AG10803 (cell line): ENCODE data around the gene MAGEA9.
"Not testable (repeated sequence)": the region's sequence is repeated elsewhere in the genome, so short reads cannot be mapped to it uniquely, and the experiment has no call there.

Experiments used
- DNase-seq: peaks from one replicate; pipeline ENCODE4 v3.0.0; 2010; ENCODE audit warnings: low read depth
- H3K4me3 ChIP-seq: 2 replicates; pipeline ENCODE4 v1.5.1; 2011; ENCODE audit warnings: mild to moderate bottlenecking, low read length, control low read depth
- TF ChIP-seq, protein P1 (sequence below): conservative IDR thresholded peaks from 2 replicates; pipeline ENCODE4 v1.5.1; 2011; ENCODE audit warnings: mild to moderate bottlenecking, low read length, control low read depth, inconsistent platforms

MAGEA9 gene, protein sequence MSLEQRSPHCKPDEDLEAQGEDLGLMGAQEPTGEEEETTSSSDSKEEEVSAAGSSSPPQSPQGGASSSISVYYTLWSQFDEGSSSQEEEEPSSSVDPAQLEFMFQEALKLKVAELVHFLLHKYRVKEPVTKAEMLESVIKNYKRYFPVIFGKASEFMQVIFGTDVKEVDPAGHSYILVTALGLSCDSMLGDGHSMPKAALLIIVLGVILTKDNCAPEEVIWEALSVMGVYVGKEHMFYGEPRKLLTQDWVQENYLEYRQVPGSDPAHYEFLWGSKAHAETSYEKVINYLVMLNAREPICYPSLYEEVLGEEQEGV

DNA sequence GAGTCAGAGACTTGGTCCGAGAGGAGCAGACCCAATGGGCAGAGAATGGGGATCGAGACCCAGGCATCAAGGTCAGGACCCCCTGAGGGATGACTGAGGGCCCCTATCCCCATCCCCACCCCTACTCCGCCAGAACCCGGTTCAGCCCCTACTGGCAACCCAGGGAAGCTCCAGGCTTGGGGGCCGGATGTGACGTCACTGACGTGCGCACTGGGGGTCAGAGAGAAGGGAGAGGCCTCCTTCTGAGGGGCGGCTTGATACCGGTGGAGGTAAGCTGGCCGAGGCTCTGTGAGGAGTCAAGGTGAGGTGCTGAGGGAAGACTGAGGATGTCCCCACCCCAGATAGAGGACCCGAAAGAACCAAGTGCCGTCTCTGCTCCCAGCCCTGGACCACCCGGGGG, at the start of gene MAGEA9:
TSS of gene MAGEA9 (plus strand) at position 204 of the 400 bp plus-strand sequence. CDS start 4,281 bp downstream, outside the sequence.
- H3K4me3 ChIP-seq, DNase-seq: not testable (repeated sequence)

DNA sequence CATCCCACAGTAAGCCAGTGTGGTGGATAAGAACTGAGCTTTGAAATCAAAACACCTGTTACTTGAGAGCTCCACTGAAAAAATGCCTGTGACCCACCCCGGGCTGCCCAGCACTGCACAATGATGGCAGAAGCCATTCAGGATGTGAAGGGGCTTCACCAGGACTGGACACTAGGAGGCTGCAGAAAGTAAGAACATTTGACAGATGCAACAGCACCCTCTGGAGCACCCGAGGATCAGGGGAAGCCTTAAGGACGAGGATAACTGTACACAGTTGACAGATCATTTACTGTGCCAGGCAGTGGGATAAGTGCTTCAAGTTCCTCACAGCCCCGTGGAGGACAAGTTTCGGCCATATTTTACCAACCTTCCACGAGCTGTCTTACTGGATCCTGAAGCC, 39.5 kb upstream of the MAGEA9 start:
- not testable (repeated sequence) for DNase-seq, H3K4me3 ChIP-seq

DNA sequence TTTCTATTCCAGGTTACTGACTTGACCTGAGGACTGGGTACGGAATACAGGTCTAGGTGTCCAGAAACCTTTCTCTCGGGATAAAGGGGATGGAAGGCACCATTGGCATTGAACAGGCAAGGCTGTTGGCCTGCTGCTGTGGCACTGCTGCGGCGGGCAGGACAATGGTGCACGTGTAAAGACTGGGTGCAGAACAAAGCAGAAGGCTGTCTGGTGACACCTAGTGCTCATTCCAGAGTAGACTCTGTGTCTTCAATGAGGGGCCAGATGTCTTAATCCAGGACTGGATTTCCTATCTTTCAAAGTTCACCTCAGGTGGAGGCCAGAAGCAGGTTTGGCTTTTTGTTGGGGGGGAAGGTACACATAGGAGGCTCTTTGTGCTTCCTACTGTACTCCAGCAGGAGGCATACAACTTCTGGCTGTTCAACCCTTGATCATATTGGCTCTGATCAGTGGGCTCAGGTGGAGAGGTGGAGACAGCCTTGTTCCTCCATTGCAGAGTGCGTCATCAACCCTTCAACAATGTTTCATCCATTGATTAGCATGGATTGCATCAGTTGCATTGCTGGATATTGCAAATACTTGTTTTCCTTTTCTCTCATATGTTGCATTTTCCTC, 35.2 kb upstream of the MAGEA9 start:
- not testable (repeated sequence) for DNase-seq, H3K4me3 ChIP-seq

DNA sequence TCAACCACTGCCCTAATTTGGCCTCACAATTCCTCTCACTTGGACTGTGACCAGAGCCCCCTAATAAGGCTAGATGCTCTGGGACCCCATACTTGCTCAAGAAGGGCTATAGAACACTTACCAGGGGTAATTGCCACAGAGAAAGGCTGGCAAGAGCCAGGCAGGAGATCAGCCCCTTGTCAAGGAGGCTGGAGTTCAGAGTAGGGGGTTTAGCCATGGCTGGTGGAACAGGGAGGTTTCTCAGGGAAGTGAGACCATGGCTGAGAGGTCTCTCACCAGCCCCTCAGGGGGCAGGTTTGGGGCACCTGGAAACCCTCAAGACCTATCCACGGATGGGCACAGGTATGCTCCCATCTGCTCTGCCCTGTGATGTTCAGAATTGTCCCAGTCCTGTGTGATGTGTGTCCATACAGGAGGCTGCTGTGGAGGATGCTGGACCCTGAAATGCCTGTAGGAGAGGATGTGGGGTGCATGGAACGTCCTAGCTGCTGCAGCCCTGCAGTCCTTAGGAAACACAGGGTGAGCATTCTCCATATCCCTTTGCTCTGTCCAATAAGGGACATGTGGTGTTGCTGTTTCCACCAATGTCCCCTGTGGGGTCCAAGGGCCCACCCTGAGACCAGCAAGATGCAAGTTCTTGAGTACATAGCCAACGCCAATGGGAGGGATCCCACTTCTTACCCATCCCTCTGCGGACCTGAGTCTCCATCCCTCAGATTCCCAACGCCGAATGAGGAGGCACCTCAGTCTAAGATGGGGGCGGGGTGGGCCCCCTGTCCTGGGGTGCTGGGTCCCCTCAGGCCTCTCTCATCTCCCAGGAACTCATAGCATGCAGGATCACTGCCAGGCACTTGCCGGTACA, 24.3 kb upstream of the MAGEA9 start:
- TF ChIP-seq, protein P1, sequence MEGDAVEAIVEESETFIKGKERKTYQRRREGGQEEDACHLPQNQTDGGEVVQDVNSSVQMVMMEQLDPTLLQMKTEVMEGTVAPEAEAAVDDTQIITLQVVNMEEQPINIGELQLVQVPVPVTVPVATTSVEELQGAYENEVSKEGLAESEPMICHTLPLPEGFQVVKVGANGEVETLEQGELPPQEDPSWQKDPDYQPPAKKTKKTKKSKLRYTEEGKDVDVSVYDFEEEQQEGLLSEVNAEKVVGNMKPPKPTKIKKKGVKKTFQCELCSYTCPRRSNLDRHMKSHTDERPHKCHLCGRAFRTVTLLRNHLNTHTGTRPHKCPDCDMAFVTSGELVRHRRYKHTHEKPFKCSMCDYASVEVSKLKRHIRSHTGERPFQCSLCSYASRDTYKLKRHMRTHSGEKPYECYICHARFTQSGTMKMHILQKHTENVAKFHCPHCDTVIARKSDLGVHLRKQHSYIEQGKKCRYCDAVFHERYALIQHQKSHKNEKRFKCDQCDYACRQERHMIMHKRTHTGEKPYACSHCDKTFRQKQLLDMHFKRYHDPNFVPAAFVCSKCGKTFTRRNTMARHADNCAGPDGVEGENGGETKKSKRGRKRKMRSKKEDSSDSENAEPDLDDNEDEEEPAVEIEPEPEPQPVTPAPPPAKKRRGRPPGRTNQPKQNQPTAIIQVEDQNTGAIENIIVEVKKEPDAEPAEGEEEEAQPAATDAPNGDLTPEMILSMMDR, result no peak
- H3K4me3 ChIP-seq, result no peak overlapping the region
- no peak for DNase-seq

DNA sequence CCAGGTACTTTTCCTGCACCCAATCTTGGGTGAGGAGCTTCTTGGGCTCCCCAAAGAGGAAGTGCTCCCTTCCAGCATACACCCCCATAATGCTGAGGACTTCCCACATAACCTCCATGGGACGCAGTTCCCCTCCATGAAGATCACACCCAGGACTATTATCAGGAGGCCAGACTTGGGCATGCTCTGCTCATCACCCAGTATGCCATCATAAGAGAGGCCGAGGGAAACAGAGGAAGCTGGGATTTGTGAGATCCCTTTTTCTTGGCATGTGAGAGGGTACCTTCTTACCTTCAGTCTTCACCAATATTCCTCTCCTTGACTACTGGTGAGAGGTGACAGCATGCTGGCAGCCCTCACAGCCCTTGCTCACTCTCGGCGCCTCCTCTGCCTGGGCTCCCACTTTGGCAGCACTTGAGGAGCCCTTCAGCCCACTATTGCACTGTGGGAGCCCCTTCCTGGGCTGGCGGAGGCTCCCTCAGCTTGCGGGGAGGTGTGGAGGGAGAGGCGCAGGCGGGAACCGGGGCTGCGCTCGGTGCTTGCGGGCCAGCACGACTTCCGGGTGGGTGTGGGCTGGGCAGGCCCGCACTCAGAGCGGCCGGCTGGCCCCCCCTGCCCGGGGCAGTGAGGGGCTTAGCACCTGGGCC, 23.5 kb upstream of the MAGEA9 start:
- DNase-seq, result no peak
- no peak overlapping the region for H3K4me3 ChIP-seq
- TF ChIP-seq, protein P1, result no peak

DNA sequence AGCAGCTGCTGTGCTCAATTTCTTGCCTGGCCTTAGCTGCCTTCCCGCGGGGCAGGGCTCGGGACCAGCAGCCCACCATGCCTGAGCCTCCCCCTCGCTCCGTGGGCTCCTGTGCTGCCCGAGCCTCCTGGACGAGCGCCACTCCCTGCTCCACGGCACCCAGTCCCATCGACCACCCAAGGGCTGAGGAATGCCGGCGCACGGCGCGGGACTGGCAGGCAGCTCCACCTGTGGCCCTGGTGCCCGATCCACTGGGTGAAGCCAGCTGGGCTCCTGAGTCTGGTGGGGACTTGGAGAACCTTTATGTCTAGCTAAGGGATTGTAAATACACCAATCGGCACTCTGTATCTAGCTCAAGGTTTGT, 23.0 kb upstream of the MAGEA9 start:
- not testable (repeated sequence) for H3K4me3 ChIP-seq, DNase-seq

DNA sequence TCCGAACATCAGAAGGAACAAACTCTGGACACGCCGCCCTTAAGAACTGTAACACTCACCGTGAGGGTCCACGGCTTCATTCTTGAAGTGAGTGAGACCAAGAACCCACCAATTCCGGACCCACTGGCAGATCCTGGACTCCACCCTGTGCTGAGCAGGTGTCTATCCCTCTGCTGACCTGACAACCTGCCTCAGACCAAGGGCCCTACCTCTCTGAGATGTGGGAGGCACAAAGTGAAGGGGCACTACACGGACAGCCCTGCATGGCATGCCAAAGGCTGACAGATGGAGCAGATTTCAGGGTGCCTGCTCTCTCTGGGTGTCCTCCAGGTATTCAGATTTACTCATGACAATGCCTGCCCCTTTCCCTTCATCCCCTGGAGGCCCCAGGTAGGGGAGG, 21.9 kb upstream of the MAGEA9 start:
- no peak overlapping the region for H3K4me3 ChIP-seq
- DNase-seq, result no peak
- TF ChIP-seq, protein P1, result no peak

DNA sequence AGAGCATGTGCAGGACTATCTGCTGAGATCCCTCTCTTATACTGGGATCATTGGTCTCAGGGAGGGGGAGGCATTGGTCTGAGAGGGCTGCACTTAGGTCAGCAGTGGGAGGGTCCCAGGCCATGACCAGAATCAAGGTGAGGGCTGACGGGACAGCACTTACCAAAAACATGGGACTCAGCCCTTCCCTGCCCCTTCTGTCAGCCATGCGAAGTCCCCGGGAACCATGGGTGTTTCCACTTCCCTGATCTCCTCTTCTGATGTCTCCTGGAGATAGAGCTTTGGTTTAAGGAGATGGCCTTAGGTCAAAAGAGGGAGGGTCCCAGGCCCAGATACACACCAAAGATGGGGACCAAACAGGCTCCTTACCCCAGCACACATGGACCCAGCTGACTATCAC, 20.8 kb upstream of the MAGEA9 start:
- no peak for DNase-seq
- no peak overlapping the region for H3K4me3 ChIP-seq
- TF ChIP-seq, protein P1, result no peak

DNA sequence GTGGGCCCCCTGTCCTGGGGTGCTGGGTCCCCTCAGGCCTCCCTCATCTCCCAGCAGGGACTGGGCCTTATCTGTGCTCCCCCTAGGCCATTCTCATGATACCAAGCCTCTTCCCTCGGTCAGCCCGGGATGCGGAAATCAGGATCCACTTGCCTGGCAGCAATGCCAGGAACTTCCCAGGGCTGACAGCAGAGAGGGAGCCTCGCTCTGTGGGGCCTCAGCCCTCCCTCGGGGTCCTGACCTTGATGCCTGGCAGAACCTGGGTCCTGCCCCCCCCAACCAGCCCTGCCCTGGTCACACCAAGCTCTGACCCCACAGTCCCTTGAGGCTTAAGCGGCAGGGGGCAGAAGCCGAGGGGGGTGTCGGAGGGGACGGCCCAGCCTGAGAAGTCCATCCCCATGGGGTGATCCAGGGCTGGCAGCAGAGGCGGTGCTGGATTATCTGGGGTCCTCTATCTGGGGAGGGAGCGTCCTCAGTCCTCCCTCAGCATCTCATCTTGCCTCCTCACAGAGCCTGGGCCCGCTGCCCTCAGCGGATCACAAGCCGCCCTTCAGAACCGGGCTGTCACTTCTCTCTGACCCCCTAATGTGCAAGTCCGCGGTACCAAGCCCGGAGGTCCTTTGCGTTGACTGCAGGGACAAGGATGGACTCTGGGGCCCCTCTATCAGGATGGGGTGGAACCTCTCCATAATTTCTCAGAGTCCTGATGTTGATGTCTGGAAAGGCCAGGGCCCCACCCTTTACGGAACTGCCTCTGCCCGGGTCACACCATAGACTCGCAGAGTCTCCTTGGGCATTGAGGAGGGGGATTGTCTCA, 19.7 kb upstream of the MAGEA9 start:
- DNase-seq, H3K4me3 ChIP-seq: not testable (repeated sequence)
